ENCODE results near the gene ATP6V1F.

ATP6V1F gene, protein sequence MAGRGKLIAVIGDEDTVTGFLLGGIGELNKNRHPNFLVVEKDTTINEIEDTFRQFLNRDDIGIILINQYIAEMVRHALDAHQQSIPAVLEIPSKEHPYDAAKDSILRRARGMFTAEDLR

DNA sequence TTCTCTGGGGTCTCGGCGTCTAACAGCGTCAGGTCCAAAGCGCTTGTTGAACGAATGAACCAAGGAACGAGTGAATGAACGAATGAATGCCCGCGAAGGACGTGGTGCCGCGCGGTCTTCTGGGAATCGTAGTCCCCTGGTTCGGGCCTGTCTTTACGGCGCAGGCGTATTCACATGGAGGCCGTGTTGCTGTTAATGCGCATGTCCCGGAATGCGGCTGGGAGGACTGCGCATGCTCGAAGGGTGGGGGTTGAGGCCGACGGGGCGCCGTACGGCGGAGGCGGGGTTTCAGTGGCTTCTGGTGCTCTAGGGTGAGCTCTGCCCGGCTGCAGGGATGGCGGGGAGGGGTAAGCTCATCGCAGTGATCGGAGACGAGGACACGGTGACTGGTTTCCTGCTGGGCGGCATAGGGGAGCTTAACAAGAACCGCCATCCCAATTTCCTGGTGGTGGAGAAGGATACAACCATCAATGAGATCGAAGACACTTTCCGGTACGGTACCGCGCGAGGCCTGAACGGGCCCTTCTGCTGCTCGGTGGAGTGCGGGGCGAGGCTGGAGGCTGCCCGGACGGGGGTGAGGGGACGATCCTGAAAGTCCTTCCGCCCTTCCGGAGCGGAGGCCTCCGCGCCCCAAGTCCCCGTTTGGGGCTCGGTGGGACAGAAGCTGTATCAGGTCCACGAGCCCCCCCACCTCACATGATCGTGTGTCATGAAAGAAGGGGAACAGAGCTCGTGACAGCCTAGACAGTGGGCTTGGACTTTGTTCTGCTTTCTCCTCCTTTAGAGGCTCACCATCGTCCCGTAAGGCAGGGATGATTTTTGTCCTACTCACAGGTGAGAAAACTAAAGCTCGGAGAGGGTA is at the start of gene ATP6V1F:
ATP6V1F (plus strand) TSS at position 286 of the 862 bp plus-strand sequence; CDS start at position 335, 49 bp downstream.
- no peak for TF ChIP-seq CTCF (IDR thresholded peaks at IDR 0.05; ENCODE audit: low read depth, low read length)
- peak within 1 kb of the TSS; percentile 95 for H3K4me3 ChIP-seq (ENCODE audit: low read depth, low read length)

DNA sequence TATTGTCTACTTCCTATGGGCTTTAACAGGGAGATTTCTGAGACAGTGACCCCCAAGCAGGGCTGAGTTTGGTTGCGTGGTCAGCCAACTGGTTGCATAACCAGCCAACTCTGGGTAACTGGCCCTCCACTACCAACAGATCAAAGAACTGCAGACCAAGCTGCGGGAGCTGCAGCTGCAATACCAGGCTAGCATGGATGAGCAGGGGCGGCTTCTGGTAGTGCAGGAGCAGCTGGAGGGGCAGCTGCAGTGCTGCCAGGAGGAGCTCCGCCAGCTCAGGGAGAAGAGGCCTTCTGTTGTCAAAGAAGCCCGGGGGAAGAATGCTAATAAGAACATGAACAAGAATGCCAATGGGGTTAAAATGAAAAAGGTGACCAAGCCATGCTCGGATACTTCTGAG is 48.2 kb upstream of the ATP6V1F start:
- no peak for TF ChIP-seq CTCF (IDR thresholded peaks at IDR 0.05; ENCODE audit: low read depth, low read length)
- H3K4me3 ChIP-seq (ENCODE audit: low read depth, low read length), result no peak overlapping the region

GRCh38 chr7:128815289-128815942 is 47.2 kb upstream of the ATP6V1F start:
- no peak for TF ChIP-seq CTCF (IDR thresholded peaks at IDR 0.05; ENCODE audit: low read depth, low read length)
- H3K4me3 ChIP-seq (ENCODE audit: low read depth, low read length), result no peak overlapping the region

DNA sequence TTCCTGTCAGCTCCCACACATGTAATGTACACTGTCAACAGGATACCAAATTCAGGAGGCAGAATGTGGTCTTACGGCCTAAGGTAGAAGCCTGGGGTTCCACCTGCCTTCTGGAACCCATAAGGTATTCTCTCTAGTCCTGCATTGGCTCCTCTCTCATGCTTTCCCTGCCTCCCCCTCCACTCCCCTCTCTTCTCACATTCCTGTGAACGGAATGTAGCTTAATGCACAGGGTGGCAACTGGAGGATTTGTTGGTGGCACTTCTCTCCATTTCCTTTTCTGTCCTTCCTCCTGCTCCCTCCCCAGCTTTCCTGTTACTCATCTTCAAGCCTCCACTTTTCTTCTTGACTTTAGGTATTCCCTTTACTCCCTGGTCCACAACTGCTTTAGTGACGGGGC is 44.0 kb upstream of the ATP6V1F start:
- no peak overlapping the region for H3K4me3 ChIP-seq (ENCODE audit: low read depth, low read length)
- no peak for TF ChIP-seq CTCF (IDR thresholded peaks at IDR 0.05; ENCODE audit: low read depth, low read length)

- no peak overlapping the region for H3K4me3 ChIP-seq (ENCODE audit: low read depth, low read length)
These were observed 40.9 kb upstream of the ATP6V1F start for GRCh38 chr7:128821724-128822123.

DNA sequence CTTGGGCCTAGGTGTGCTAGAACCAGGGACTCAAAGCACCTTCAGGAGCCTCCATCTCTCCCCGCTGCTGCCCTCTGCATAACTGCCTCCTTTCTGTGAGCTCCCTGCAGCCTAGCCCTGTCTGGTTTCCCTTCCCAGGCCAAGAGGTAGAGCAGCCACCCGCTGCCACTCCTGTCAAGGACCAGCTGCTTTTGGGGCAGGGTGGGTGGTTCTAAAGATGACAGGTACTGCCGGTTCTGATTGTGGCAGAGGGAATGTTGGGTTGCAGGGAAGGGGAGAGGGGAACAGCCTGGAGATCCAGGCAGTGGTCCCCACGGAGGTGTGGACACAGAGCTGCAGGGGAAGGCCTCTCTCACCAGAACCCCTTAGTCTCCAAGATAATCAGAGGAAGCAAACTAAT is 36.1 kb upstream of the ATP6V1F start:
- no peak overlapping the region for H3K4me3 ChIP-seq (ENCODE audit: low read depth, low read length)

More at GRCh38 chr7:128821724-128822123, 40.9 kb upstream of the ATP6V1F start:
- no peak for TF ChIP-seq CTCF (IDR thresholded peaks at IDR 0.05; ENCODE audit: low read depth, low read length)

More for the DNA sequence above, 36.1 kb upstream of the ATP6V1F start:
- no peak for TF ChIP-seq CTCF (IDR thresholded peaks at IDR 0.05; ENCODE audit: low read depth, low read length)
